ENCODE data around the gene MRGPRG.

GRCh38 chr11:3215346-3216026 lies 3.1 kb downstream of the MRGPRG start:
- no peak for TF ChIP-seq POLR2A (IDR thresholded peaks at IDR 0.05)
- no peak for TF ChIP-seq CTCF (IDR thresholded peaks at IDR 0.05)
